Fibroblast of skin of left quadriceps (primary cell): Measurements from ENCODE around the gene PPP1R9B.

Experiments used
- DNase-seq, 2 experiments: peaks; one replicate each; pipeline ENCODE4 v3.0.0-alpha.2; 2013; ENCODE audit warnings: low read depth in 2 of 2

The PPP1R9B gene

GRCh38 chr17:50127697-50128361 lies 22.6 kb downstream of the PPP1R9B start:
- no peak for DNase-seq

GRCh38 chr17:50125420-50125997 lies 25.0 kb downstream of the PPP1R9B start:
- DNase-seq, result no peak

- no peak for DNase-seq
These were observed 26.7 kb downstream of the PPP1R9B start for GRCh38 chr17:50123649-50124349.

- no peak for DNase-seq
These were observed 27.5 kb downstream of the PPP1R9B start for GRCh38 chr17:50122945-50123344.

GRCh38 chr17:50120475-50121253 lies 29.8 kb downstream of the PPP1R9B start:
- DNase-seq, result no peak

GRCh38 chr17:50118828-50119218 lies 31.7 kb downstream of the PPP1R9B start:
- DNase-seq, result no peak

- no peak for DNase-seq
These were observed 32.2 kb downstream of the PPP1R9B start for GRCh38 chr17:50118076-50118827.

- DNase-seq, result no peak
These were observed 33.0 kb downstream of the PPP1R9B start for GRCh38 chr17:50117202-50118051.

GRCh38 chr17:50115756-50116155 lies 34.7 kb downstream of the PPP1R9B start:
- no peak for DNase-seq

GRCh38 chr17:50114849-50115357 lies 35.6 kb downstream of the PPP1R9B start:
- DNase-seq, result peak in 1 of 2 experiments; percentile 32

GRCh38 chr17:50114401-50114800 lies 36.1 kb downstream of the PPP1R9B start:
- DNase-seq, result no peak

GRCh38 chr17:50113624-50114320 lies 36.7 kb downstream of the PPP1R9B start:
- DNase-seq, result no peak

- no peak for DNase-seq
These were observed 37.8 kb downstream of the PPP1R9B start for GRCh38 chr17:50112694-50113093.

- DNase-seq, result no peak
These were observed 38.5 kb downstream of the PPP1R9B start for GRCh38 chr17:50111673-50112655.

GRCh38 chr17:50110591-50111349 lies 39.7 kb downstream of the PPP1R9B start:
- DNase-seq, result no peak

GRCh38 chr17:50109785-50110184 lies 40.7 kb downstream of the PPP1R9B start:
- DNase-seq, result no peak

- no peak for DNase-seq
These were observed 41.3 kb downstream of the PPP1R9B start for GRCh38 chr17:50109207-50109606.

- DNase-seq, result no peak
These were observed 41.9 kb downstream of the PPP1R9B start for GRCh38 chr17:50108556-50108955.
